Midbrain (tissue), 1 donor: ENCODE results near the gene ARHGAP26.
"Not testable (repeated sequence)": the region's sequence is repeated elsewhere in the genome, so short reads cannot be mapped to it uniquely, and the experiment has no call there.

Experiments
- DNase-seq: peaks from one replicate; lab custom pipeline; 2025; lab: John Stamatoyannopoulos, UW

The ARHGAP26 gene

DNA sequence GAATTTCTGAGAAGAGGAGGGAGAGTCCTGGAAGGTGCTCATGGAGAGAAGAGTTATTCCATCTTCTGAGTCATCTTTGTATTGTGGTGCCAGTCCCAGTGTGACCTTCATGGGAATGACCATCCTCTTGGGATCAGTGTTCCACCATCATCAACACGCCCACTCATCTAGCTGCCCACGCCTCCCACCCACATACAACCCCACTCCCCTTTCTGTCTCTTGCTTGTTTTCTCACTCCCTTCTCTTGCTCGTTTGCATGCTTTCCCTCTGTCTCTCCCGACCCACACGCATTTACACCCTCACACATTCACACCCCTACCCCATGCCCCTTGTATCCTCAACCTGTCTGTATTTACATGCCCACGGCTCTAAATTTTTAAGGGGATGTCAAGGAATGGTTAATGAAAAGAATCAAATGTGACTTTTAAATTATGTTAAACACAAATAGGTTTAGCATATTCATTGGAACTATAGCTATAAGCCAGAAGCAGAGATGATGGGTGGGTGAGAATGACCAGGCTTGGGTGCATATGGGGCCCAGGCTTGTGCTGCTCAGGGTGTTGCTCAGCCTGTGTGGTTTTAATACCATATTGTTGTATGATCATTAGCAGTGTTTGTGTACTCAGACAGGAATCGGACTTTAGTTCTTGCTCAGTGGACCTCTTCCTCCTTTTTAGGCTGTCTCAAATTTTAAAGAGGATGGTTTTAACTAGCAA lies 160.4 kb downstream of the ARHGAP26 start:
- DNase-seq = no peak

DNA sequence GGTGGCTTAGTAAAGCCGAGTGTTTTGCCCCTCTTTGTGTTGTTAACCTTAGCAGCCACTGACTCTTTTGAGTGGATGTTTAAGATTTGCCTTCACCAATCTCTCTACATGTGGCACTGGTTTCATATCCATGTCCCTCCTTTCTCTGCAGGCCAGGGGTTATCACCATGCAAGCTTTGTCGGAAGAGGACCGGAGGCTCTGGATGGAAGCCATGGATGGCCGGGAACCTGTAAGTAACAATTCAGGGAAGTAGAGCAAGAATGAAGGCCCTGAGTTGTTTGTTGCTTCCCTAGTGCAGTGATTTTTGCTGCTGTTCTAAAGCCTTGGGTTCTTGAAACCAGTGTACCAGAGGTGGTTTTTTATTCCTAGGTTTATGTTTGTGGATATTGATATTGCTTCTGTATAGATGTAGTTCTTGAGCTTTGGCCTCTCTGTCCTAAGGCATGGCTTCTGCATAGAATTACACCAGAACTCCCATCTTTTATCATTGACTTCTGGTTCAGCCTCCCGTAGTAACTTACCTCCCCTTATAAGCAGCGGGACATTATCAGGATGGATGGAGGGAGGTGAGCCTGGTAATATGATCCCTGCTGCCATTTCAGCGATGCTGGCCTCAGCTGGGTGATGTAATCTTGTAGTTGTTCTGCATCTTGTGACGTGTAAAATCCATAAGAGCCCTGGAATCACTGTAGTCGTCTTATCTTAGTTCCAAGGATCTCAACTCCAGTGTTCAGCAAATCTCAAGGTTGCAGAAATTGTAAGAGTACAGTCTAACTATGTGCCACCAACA lies 161.9 kb downstream of the ARHGAP26 start:
- no peak for DNase-seq

DNA sequence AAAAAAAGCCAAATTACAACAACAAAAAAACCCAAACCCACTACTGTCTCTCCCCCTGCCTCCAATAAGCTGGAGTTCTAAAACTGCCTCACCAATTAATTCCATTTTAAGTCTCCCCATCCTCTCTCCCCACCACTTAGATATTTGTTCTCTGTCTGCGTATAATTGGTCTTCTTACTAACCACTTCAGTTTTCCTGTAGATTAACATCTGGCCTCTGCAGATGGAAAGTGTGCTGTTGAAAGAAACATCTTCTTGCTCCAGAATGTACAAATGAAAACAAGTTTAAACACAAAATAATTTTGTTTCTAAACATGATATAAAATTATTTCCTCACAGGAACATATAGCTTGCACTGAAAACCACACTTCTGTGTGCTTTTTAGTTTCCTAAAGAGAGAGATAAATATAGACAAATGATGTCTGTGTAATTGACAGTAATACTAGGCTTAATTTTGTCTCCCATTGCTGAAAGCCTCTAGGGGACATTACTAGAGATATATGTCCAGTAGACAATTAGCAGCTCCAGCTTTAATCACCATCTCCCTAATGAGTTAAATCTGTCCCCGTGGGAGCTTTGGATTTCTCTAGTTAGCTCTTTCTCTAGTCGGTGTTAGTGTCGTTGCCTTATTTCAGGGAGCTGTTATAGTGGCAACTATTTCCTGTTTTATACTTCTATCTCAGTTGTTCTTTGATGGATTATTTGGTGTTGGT lies 164.0 kb downstream of the ARHGAP26 start:
- no peak for DNase-seq

DNA sequence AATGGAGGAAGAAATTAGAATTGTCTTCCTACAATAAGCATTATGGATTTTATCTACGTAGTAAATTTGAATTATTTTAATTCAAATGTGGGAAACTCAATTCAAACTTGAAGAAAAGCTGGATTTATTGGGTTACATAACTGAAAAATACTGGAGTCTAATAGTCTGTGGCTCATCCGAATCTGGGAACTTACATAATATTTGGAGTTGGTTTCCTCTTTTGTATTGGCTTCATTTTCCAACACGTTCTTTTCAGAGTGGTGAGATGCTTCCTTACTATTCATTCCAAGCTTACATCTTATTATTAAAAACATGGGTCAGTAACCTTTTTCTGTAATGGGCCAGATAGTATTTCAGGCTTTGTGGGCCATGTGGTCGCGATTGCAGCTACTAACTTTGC lies 164.8 kb downstream of the ARHGAP26 start:
- DNase-seq = no peak

DNA sequence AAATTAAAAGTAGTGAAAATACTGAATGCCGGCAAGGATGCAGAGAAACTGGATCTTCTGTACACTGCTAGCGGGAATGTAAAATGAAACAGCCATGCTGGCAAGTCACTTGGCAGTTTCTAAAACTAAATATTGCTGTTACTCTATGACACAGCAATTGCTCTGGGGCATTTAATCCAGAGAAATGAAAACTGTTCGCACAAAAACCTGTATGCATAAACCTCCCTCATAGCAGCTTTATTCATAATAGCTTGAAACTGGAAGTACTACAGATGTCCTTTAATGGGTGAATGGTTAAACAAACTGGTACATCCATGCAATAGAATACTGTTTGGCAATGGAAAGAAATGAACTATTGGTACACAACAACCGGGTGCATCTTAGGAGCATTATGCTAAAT lies 167.2 kb downstream of the ARHGAP26 start:
- DNase-seq = no peak

DNA sequence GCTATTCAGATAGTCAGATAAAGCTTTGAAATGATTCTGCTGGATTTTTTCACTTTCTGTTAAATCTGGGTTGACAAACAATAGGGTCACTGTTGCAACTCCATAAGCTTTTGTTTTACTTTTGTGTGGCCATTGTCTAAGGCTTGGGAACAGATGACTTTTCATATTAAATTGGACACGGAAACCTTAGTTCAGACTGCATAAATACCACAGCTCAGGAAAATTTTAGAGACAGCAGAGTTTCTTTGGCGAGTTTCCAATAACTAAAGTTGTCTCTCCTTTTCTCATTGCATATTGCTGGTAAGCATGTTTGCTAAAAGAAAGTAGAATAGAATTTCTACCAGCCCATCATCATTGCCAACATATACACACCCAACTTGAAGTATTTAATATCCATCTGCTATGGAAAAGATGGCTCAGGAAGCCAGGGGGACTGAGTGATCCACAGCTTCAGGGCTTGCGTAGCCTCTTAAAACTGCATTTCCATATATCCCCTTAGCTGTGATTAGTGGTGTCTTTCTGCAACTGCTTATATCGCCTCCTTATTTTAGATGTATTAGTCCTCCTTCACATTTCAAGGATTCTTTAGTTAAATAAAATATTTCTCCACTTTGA lies 168.2 kb downstream of the ARHGAP26 start:
- DNase-seq = peak; percentile 76

DNA sequence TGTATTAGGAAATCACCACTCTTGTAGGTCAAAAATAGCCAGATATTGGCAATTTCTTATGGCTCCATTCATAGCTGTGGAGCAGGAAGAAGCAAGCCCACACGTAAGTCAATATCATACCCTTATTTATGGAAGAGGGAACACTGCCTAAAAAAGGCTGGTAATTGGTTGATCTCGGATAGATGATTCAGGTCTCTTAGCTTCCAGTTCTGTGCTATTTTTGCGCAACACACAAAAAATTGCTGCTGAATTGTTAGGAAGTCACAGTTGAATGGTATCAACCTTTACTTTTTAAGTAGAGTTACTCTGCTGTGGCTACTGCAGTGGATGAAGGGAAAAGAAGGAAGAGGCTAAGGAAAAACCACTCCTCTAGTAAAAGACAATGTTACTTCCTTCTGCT lies 168.8 kb downstream of the ARHGAP26 start:
- no peak for DNase-seq

DNA sequence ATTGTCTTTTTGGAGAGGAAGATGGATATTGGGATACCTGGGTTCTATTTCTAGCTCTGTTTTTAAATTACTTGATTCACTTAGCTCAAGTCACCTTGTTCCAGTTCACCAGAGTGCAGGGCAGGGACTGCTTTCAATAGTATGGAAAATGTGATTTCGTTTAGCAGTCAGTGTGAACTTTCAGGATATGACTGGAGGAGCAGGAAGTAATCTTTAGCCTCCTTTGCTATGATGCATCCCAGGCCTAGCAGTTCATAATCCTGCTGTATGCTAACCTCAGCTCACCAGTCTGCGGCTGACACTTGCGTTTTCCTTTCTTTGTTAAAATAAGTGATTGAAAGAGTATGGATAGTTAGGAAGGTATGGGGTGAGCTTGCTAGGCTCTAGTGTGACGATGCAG lies 169.7 kb downstream of the ARHGAP26 start:
- no peak for DNase-seq

DNA sequence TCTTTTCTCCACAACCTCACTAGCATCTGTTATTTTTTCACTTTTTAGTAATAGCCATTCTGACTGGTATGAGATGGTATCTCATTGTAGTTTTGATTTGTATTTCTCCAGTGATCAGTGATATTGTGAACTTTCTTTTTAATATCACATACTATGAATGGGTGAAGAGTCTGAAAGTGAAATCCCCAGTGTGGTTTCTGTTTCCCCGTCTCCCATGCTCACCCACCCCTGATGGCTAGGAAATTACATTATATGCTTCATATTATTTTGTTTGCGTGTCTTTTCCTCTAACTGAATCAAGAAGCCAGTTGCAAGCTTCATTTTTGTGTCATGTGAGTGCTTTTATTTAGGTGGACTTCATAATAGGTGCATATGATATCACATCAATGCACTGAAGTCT lies 171.1 kb downstream of the ARHGAP26 start:
- no peak for DNase-seq

DNA sequence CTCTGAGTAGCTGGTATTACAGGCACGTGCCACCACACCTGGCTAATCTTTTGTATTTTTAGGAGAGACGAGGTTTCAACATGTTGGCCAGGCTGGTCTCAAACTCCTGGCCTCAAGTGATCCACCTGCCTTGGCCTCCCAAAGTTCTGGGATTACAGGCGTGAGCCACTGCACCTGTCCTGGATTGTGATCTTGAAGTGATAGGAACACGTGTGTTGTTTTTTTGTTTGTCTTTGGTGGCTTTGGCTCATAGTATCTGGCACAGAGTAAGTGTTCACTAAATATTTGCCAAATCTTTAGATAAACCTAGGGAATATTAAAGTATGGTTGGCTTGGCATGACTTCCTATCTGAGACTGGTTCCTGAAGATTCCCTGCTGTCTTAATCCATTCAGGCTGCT lies 172.7 kb downstream of the ARHGAP26 start:
- no peak for DNase-seq

DNA sequence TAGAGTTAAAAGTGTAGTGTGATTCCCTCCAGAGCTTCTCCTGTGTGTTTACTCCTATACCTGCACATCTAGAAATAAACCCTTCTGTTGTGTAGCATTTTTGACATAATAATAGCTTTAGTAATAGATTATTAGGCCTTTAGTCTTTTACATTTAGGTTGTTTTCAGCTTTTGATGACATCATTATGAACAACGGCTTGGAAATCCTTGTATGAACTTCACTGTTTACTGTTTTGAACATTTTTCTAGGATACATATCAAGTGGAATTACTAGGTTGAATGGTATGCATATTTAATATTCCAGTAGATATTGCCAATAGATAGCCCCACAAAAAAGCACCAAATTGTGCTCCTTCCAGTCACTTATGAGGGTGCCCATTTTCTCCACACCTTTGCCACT lies 174.0 kb downstream of the ARHGAP26 start:
- no peak for DNase-seq

DNA sequence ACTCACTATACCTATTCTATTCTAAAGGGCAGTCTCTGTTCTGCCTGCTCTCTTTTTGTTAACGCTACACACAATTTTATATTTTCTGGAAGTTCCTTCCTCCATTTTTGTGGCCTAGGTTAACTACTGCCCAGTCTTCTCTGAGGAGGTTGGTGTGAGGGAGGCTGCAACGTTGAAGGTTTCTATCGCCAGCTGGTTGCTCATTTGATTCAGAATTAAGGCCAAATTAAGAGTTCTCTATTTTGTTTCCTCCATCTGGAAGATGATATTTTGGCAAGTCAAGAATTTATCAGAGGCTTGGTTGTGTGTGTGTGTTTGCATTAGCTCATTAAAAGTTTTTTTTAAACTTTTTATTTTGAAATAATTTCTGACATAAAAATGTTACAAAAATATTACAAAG lies 175.1 kb downstream of the ARHGAP26 start:
- no peak for DNase-seq

DNA sequence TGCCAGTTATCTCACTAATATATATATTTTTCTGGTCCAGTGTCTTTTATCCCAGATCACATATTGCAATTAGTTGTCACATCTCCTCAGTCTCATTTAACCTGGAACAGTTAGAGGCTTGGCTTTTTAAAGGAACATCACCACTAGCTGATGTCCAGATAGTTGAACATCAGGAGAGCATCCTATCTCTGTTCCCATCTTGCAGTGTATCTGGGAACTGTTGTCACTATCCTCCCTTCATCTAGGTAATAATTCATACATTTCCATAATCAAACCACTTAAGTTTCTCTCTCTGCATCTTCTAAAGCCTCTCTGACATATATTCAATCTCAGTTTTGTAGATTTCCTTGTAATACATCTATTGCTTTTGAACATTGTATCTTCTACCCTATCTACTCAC lies 175.7 kb downstream of the ARHGAP26 start:
- DNase-seq = no peak

DNA sequence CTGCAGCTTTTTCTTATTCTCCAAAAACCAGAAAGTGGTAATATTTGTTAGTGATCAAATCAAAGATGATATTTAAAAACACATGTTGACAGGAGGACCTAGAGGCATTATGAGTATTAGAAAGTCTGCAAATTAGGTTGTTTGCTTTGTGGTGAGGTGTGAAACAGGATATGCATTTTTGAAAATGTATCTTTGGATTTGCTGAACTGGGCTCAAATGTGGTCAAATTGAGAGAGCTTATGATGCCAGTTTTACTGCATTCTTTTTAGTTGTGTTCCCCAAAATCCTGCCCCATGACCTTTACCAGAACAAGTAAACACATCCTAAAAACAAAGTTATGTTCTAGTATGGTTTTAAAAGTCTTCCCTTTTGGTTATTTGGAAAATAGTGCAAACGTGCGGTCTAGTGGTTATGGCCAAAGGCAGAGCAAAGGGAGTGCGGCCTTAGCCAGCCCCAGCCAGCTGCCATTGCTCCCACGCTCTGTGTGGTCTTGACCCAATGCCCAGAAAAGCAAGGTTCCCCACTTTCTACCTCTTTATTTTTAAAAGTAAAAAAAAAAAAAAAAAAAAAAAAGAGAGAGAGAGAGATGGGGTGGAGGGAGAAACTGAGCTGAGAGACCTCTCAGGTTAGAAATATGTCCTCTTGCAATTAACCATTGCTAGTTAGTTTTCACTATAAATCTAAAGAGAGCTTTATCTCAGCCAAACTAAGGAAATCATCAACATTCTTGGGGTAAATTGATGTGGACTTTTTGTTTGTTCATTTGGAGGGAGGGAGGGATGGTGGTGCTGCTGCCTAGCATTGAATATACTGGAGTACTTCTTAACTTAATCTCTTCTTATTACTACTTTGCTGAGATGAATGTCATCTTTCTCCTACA lies 176.6 kb downstream of the ARHGAP26 start:
- peak; percentile 21 for DNase-seq

DNA sequence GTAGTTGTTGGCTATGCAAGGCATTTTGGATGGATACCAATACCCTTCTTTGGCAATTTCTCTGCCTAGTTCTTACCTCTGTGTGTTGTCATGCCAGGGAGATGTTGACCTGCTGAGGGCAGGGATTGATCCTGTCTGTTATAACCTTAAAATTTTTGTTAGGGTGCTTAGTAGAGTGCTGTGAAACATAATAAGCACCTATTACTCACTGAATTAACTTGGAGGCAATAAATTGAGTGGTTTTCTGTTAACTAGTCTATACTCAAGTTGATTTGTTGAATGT lies 177.2 kb downstream of the ARHGAP26 start:
- DNase-seq = no peak

DNA sequence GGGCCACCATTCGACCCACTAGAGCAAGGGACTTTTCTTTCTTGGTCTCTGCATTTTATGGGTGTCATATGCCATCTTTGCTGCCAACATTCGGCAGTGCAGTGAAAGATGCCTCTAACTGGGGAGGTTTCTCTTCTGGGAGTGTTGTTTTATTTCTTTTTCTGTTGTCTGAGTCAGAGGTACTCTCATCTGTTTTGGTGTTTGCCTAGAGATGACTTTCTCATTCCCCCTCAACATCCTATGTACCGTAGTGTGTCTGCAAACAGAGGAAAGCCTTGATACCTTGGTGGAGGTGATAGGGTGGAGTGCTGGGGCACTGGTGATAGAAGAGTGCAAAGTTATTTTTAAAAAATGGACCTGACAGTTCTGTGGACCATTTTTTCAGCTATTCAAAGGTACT lies 182.1 kb downstream of the ARHGAP26 start:
- DNase-seq = no peak

DNA sequence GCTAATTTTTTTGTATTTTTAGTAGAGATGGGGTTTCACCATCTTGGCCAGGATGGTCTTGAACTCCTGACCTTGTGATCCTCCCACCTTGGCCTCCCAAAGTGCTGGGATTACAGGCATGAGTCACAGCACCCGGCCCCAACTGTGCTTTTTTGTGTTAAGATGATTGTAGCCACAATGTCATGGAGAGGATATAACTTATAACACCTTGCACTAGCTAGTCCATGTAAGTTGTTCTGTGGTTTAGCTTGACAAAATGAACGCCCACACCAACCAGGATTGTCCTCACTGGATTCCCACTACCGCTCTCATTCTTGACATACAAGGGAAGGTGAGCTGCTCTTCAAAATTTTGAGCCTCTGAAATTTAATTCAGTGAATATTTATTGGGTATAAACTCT lies 182.7 kb downstream of the ARHGAP26 start:
- not testable (repeated sequence) for DNase-seq

DNA sequence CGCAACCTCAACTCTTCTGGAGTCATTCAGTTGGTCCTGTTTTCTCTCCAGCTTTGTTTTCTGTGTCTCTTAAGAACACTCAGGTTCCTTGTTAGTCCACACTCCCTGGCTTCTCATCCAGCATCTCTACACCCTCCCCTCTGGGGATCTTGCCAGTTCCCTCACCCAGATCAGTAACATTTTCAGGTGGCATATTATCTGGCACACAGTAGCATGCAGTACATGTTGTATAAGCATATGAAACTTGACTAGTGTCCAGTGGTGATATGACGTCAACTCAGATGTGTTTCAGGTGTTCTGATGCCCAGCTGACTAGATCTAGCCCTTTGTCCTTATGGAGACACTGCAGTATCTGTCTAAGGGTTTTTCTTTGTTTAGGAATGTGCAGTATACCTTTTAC lies 184.3 kb downstream of the ARHGAP26 start:
- no peak for DNase-seq

DNA sequence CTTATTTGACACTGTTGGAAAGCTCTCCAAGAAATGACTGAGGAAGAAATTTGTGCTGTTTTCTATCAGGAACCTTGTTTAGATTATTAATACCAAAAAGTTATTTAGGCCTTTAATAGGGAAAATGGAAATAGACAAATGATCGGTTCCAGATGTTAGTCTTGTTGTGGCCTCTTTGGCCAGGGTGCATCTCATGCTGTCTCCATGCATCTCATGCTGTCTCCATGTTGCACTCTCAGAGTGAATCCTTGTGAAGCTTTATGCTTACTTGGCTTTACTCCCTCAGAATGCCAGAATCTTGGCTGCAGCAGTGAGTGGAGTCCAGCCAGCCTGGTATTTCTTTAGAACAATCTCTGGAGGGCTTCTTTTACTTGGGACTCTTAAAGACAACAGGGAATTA lies 185.5 kb downstream of the ARHGAP26 start:
- no peak for DNase-seq

DNA sequence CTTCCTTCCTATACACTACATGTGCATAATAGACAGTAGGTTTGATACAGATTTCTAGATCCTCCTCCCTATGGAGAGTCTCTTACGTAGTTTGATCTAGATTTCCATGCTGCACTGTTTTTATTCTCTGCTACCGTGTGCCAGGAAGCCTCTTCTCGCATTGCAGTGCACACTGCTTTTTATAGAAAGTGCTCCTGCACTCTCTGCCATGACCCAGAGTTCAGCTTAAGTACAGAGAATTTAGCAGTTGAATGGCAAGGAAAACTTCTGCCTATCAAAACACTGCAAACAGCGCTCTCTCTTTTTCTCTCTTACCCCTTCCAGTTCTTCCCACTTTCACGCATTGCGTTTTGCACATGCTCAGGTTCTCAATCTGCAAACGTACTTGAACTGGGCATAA lies 187.4 kb downstream of the ARHGAP26 start:
- DNase-seq = no peak

DNA sequence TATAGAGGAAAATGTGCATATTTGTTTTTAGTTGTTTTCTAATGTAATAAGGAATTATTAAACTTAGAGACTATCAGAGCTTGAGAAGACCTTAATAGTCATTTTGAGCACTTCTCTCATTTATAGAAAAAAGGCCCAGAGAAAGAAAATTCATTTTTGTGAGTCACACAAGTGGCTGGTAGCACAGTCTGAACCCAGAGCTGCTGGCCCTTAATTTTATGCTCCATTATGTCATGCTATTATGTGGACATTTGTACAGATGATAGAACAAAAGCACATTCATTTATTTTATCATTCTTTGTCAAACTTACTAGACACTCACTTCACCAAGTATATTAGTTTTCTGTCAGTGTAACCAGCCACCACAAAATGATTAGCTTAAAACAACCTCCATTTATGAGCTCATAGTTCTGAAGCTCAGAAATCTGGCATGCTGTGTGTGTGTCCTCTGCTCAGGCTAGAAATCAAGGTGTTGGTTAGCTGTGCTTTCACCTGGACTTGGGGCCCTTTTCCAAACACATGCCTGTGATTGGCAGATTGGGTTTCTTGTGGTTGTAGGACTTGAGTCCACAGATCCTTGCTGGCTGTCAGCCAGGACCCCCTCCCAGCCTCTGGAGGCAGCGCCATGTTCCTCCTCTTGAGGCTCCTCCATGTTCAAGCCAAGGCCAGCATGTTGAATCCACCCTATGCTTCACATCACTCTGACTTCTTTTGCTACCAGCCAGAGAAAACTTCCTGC lies 188.9 kb downstream of the ARHGAP26 start:
- DNase-seq = no peak
